Measurements from ENCODE around the gene MACIR. TPM values are rescaled to one million over a fixed set of nuclear protein-coding genes. Genes with fewer than 3 reads are reported as not detected.

The MACIR gene
- total and polyA plus RNA-seq, 3 donors from 2014 or later: 12.8 to 21.6 (median 18.4) TPM

GRCh38 chr5:103259705-103260355, 1.3 kb downstream of the MACIR start:
- Histone ChIP-seq H3K27me3 (no peaks in the 10 kb centered on the region), H3K27ac (peak overlapping the region; percentile 81 to 82), H3K36me3 (ENCODE audit: low read depth, missing control alignments) (no peaks in the 10 kb centered on the region), H3K4me1 (peaks cover 27% of the 10 kb centered on the region), H3K4me3 (peak overlapping the region; percentile 89 to 95), H3K9me3 (no peaks in the 10 kb centered on the region)
- DNase-seq: peak; percentile 67
- TF ChIP-seq POLR2A (IDR thresholded peaks at IDR 0.05): no peak
- TF ChIP-seq, protein P1, sequence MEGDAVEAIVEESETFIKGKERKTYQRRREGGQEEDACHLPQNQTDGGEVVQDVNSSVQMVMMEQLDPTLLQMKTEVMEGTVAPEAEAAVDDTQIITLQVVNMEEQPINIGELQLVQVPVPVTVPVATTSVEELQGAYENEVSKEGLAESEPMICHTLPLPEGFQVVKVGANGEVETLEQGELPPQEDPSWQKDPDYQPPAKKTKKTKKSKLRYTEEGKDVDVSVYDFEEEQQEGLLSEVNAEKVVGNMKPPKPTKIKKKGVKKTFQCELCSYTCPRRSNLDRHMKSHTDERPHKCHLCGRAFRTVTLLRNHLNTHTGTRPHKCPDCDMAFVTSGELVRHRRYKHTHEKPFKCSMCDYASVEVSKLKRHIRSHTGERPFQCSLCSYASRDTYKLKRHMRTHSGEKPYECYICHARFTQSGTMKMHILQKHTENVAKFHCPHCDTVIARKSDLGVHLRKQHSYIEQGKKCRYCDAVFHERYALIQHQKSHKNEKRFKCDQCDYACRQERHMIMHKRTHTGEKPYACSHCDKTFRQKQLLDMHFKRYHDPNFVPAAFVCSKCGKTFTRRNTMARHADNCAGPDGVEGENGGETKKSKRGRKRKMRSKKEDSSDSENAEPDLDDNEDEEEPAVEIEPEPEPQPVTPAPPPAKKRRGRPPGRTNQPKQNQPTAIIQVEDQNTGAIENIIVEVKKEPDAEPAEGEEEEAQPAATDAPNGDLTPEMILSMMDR (IDR thresholded peaks at IDR 0.05): peak in 1 of 3 experiments; percentile 3
- intact Hi-C loops (cut with DNase I; ENCODE audit: low total_unique reads): no loop called here
- 2 to 10% methylated on average over 5 to 20 of the region's 20 CpGs for WGBS, 2 donors

DNA sequence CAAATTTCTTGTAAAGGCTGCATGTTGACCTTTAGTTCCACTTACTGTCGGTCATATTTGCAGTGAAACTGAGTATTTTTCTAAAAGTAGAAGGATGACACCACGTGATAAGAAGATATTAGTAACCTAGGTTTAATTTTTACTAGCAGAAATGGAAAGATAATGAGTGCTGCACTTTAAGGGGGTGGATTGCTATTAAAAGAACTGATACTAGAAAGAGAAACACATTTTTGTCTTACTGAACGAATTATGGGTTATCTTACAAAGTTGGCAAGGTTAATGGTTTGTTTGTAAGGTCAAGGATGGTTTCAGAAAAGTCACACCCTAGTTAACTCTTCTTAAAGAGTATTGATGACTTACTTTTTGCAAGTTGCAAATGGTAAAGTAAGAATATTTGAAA, 2.4 kb downstream of the MACIR start:
- TF ChIP-seq POLR2A (IDR thresholded peaks at IDR 0.05): no peak
- TF ChIP-seq, protein P1 (IDR thresholded peaks at IDR 0.05): no peak
- Histone ChIP-seq H3K36me3 (ENCODE audit: low read depth, missing control alignments) (no peaks in the 10 kb centered on the region), H3K9me3 (no peaks in the 10 kb centered on the region), H3K27me3 (no peaks in the 10 kb centered on the region), H3K27ac (no peak overlapping the region), H3K4me3 (no peak overlapping the region), H3K4me1 (peaks cover 27% of the 10 kb centered on the region)
- 14 to 21% methylated on average over 3 of the region's 3 CpGs for WGBS, 2 donors
- intact Hi-C loops (cut with DNase I; ENCODE audit: low total_unique reads): no loop called here
- DNase-seq: no peak

DNA sequence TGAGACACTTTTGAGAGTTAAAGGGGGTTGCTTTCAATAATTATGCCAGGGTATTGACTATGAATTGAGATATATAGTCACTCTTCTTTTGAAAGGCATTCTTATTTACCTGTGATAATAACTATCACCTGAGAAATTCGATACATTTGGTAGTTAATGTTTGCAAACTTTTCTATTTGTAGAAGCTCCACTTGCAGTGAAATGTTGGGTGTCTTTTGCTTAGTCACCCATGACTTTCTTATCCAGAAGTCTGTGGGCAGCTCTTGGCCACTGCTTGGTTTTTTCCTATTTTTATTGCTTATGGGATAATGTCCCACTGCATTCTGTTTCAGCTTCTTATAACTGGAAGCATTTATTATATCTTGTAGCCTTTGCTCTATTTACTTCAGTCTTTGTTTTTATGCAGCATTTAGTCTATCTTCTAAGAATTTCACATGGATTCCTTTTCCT, 3.9 kb downstream of the MACIR start:
- intact Hi-C loops (cut with DNase I; ENCODE audit: low total_unique reads): no loop called here
- WGBS, 2 donors: 77 to 91% methylated on average over 1 of the region's 1 CpG
- no peak overlapping the region for H3K27ac ChIP-seq
- no peaks in the 10 kb centered on the region for H3K36me3 ChIP-seq (ENCODE audit: low read depth, missing control alignments)
- no peaks in the 10 kb centered on the region for H3K9me3 ChIP-seq
- TF ChIP-seq, protein P1 (IDR thresholded peaks at IDR 0.05): no peak
- TF ChIP-seq POLR2A (IDR thresholded peaks at IDR 0.05): no peak
- H3K27me3 ChIP-seq: no peaks in the 10 kb centered on the region
- no peak overlapping the region for H3K4me3 ChIP-seq
- no peak for DNase-seq
- H3K4me1 ChIP-seq: peaks cover 23% of the 10 kb centered on the region

DNA sequence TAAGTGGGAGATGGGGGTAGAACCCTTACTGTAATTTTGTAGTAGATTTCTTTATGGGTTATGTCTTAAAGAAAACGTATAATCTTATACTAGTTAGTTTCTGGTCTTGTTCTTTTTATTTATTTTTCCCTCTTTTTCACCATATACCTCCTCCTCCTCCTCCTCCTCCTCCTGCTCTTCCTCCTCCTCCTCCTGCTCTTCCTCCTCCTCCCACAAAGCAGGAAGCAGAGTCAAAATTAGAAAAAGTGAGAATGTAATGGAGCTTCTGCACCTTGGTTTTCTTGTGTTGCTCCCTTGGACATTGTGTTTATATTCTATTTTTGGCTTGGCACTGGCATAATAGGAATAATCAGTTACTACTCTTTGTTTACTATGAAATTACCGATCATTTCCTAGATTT, 4.5 kb downstream of the MACIR start:
- no peak for TF ChIP-seq POLR2A (IDR thresholded peaks at IDR 0.05)
- TF ChIP-seq, protein P1 (IDR thresholded peaks at IDR 0.05): no peak
- no peaks in the 10 kb centered on the region for H3K27me3 ChIP-seq
- no peak for DNase-seq
- whole genome bisulfite sequencing, 2 donors: 54 to 69% methylated on average over 2 of the region's 2 CpGs
- H3K4me3 ChIP-seq: no peak overlapping the region
- H3K27ac ChIP-seq: no peak overlapping the region
- no peaks in the 10 kb centered on the region for H3K36me3 ChIP-seq (ENCODE audit: low read depth, missing control alignments)
- H3K4me1 ChIP-seq: peaks cover 17% of the 10 kb centered on the region
- H3K9me3 ChIP-seq: no peaks in the 10 kb centered on the region
- intact Hi-C loops (cut with DNase I; ENCODE audit: low total_unique reads): no loop called here

GRCh38 chr5:103264508-103264907, 5.9 kb downstream of the MACIR start:
- no peaks in the 10 kb centered on the region for H3K9me3 ChIP-seq
- H3K27me3 ChIP-seq: no peaks in the 10 kb centered on the region
- no peak overlapping the region for H3K27ac ChIP-seq
- H3K4me3 ChIP-seq: no peak overlapping the region
- intact Hi-C loops (cut with DNase I; ENCODE audit: low total_unique reads): no loop called here
- H3K4me1 ChIP-seq: peaks cover 18% of the 10 kb centered on the region
- no peak for DNase-seq
- H3K36me3 ChIP-seq (ENCODE audit: low read depth, missing control alignments): no peaks in the 10 kb centered on the region
- TF ChIP-seq, protein P1 (IDR thresholded peaks at IDR 0.05): no peak
- TF ChIP-seq POLR2A (IDR thresholded peaks at IDR 0.05): no peak
